Pancreas (tissue), 10 donors: ENCODE measurements around the gene CELF4. TPM values are rescaled to one million over a fixed set of nuclear protein-coding genes. Genes with fewer than 3 reads are reported as not detected.
A peak's percentile ranks its signal among the peaks of the same experiment; 100 is the strongest.

Experiments
- ATAC-seq, 4 donors: fragments of 200-7000 bp; cut with Tn5 transposase; one replicate each; pipeline versions ENCODE4 v1.8.0 to v1.9.1; 2020; ENCODE audit warnings: mild to moderate bottlenecking in 4 of 4, moderate library complexity in 4 of 4
- DNase-seq, 6 donors: peaks; one replicate each; pipeline ENCODE4 v3.0.0-alpha.2; 2020
- FAIRE-seq: peaks from 2 replicates; lab custom pipeline; 2012; peaks lifted over from hg19 to GRCh38; lab: Jason Lieb, UNC
- H3K27ac ChIP-seq, 4 donors: fragments of 200-600 bp; sonication (generic); 1 replicate in 3 of 4; 2 replicates in 1 of 4; pipeline versions ENCODE4 v1.5.0 to v1.8.0; 2020
- H3K27me3 ChIP-seq, 4 donors: fragments of 200-600 bp; one replicate each; pipeline ENCODE4 v1.8.0; 2021
- H3K36me3 ChIP-seq, 3 donors: fragments of 200-600 bp; sonication (generic) in 1 of 3; one replicate each; pipeline versions ENCODE4 v1.5.0 to v1.8.0; 2020 to 2021
- H3K4me1 ChIP-seq, 3 donors: fragments of 200-600 bp; one replicate each; pipeline ENCODE4 v1.8.0; 2021
- H3K4me3 ChIP-seq, 4 donors: fragments of 200-600 bp; sonication (generic) in 2 of 4; one replicate each; pipeline versions ENCODE4 v1.5.0 to v1.8.0; 2020 to 2021
- H3K9me3 ChIP-seq, 4 donors: fragments of 200-600 bp; one replicate each; pipeline ENCODE4 v1.8.0; 2021
- WGBS, 2 donors: extraction: QIAGEN DNeasy Blood & Tissue Kit; methylation state at CpG; one replicate each; pipeline ENCODE4 v1.1.7; 2013; 5-methylcytosine and 5-hydroxymethylcytosine counted together
- intact Hi-C, 3 donors: fragments of 100-400 bp; cut with DNase I; formaldehyde crosslinking; loops; one replicate each; pipeline versions ENCODE4 v1.11.1 to v1.14.2; 2022
- polyA plus RNA-seq, 2 donors: library from polyadenylated mRNA; stranded (reverse); fragments of 200-250 nt; gene quantifications; one replicate each; pipeline ENCODE4 v1.2.3, GENCODE V29; 2013
- total RNA-seq, 6 donors: library from RNA; stranded (reverse); fragmentation: NEBNext Ultra II Directional in 4 of 6; extraction: Animal tissue kit (Norgen Biotek cat#: 25700) in 4 of 6; gene quantifications; one replicate each; pipeline versions ENCODE4 v1.2.1 to v1.2.4, GENCODE V29; 2021 to 2023
- TF ChIP-seq, protein P1 (sequence below), 4 donors: fragments of 200-600 bp; sonication (generic) in 3 of 4; IDR thresholded peaks; one replicate each; pipeline versions ENCODE4 v1.5.0 to v1.8.0; 2021; ENCODE audit warnings: antibody characterized with exemption in 4 of 4
- donor health status: healthy with polysubstance abuse.
- donor health status: DM: no; HTN: no; CAD: no; lungs with moderate emphysema.
- donor health status: DM: no; HTN: no; CAD: no.
- donor health status: control.
- donor health status: control.
- donor health status: Bipolar disorder and iron deficiency.
- donor health status: DM: yes; HTN: yes; CAD: no.
- donor health status: DM: no; HTN: no; CAD: no.
- donor health status: DM: no; HTN: no; CAD: no.
- donor health status: DM: yes; HTN: yes; CAD: no.

CELF4 gene
- total and polyA plus RNA-seq, 8 donors: 1.0 to 10.0 (median 2.8) TPM

DNA sequence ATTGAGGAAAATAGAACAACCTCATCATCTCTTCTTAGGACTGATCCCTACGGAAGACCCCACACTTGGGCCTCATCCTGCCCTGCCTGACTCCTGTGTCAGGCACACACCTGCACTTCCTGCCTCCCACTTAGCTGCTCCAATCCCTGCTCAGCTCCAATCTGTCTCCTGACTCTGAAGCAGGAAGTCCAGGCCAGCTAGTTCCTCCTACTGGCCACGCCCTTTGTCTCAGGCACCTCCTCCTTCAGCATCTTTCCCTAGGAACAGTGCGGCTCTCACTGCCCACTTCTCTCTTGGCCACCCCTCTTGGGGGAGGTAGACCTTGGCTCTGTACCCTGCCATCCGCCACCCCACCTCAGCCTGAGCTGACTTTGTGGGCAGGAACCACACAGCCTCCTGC is 135.8 kb downstream of the CELF4 start:
- no peak overlapping the region for H3K4me3 ChIP-seq
- no peaks in the 10 kb centered on the region for H3K36me3 ChIP-seq
- WGBS, 2 donors: 76 to 89% methylated on average over 4 of the region's 4 CpGs
- no peaks in the 10 kb centered on the region for H3K27me3 ChIP-seq
- TF ChIP-seq, protein P1, sequence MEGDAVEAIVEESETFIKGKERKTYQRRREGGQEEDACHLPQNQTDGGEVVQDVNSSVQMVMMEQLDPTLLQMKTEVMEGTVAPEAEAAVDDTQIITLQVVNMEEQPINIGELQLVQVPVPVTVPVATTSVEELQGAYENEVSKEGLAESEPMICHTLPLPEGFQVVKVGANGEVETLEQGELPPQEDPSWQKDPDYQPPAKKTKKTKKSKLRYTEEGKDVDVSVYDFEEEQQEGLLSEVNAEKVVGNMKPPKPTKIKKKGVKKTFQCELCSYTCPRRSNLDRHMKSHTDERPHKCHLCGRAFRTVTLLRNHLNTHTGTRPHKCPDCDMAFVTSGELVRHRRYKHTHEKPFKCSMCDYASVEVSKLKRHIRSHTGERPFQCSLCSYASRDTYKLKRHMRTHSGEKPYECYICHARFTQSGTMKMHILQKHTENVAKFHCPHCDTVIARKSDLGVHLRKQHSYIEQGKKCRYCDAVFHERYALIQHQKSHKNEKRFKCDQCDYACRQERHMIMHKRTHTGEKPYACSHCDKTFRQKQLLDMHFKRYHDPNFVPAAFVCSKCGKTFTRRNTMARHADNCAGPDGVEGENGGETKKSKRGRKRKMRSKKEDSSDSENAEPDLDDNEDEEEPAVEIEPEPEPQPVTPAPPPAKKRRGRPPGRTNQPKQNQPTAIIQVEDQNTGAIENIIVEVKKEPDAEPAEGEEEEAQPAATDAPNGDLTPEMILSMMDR (IDR thresholded peaks at IDR 0.05): no peak
- intact Hi-C loops: no loop called here
- H3K4me1 ChIP-seq: no peaks in the 10 kb centered on the region
- no peaks in the 10 kb centered on the region for H3K9me3 ChIP-seq
- no peak overlapping the region for H3K27ac ChIP-seq
- FAIRE-seq (no peak), DNase-seq (no peak), ATAC-seq (peak in 2 of 4 donors; percentile 37 to 44)

DNA sequence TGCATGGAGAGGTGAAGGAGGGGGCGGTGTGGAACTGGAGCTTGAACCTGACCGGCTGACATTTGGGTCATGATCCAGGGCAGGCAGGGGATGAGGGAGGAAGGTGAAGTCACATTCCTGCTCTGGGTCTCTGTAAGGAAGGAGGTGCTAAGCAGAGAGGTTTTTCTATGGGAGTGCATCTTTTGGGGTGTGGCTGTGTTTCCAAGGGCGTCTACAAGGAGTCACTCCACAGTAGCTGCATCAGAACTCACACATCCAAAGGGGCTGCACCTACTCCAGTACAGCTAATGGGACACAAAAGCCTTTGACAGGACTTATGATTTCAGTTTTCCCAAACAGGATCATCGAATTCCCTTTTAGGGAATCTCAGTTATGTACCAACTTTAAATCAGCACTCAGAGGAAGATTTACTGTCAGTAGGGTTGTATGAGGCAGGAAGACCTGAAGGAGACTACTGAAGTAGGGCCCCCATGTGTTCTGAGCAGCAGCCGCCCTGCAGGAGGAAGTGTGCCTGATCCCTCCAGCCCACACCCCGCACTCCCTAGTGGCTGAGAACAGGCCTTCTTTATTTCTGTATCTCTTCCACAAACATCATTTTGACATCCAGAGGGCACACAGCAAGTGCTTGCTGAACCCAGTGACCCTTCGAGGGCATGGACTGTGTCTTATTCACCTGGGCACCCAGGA is 137.2 kb downstream of the CELF4 start:
- FAIRE-seq (no peak), DNase-seq (no peak), ATAC-seq (no peak)
- intact Hi-C loops: no loop called here
- WGBS, 2 donors: 62 to 77% methylated on average over 7 of the region's 7 CpGs
- H3K4me3 ChIP-seq: no peak overlapping the region
- H3K9me3 ChIP-seq: no peaks in the 10 kb centered on the region
- TF ChIP-seq, protein P1 (IDR thresholded peaks at IDR 0.05): no peak
- H3K27ac ChIP-seq: no peak overlapping the region
- H3K4me1 ChIP-seq: no peaks in the 10 kb centered on the region
- no peaks in the 10 kb centered on the region for H3K27me3 ChIP-seq
- no peaks in the 10 kb centered on the region for H3K36me3 ChIP-seq

DNA sequence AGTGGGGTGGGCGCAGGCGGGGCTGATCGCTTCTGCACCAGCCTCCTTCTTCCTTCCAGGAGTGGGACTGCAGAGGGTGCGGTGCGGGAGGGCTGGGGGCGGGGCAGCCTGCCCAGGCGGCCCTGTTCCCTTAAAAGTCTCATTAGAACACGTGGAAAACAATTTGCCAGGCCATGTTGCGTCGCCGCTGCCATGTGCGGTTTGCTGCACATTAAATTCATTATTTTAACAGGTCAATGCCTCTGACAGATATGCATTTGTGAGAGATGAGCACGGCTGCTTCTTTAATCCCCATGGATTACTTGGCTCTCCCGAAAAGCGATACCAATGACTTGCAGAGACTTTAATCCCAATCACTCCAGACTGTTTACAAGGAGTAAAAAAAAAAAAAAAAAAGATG is 139.0 kb downstream of the CELF4 start:
- Histone ChIP-seq H3K27ac (no peak overlapping the region), H3K9me3 (no peaks in the 10 kb centered on the region), H3K4me1 (no peaks in the 10 kb centered on the region), H3K27me3 (no peaks in the 10 kb centered on the region), H3K4me3 (no peak overlapping the region), H3K36me3 (no peaks in the 10 kb centered on the region)
- ATAC-seq: no peak
- TF ChIP-seq, protein P1 (IDR thresholded peaks at IDR 0.05): no peak
- DNase-seq: no peak
- intact Hi-C loops: no loop called here
- no peak for FAIRE-seq
- 79 to 85% methylated on average over 15 of the region's 15 CpGs for WGBS, 2 donors

DNA sequence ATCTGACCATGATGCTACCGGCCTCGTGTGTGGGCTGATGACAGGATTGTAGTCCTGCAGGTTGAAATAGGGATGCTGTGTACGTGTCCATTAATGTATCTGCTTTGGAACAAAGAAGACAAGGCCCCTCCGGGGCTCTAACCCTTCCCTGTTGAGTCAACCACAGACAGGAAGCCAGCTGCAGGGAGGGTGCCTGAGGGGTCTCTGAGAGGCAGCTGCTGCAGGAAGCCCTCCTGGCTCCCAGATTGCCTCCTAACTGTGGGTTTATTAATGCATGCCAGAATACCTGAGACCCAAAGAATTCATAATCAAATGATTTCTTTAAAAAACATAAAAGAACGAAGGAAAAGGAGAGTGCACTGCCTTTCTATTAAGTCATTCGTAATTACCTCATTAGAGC is 140.4 kb downstream of the CELF4 start:
- no peaks in the 10 kb centered on the region for H3K4me1 ChIP-seq
- H3K9me3 ChIP-seq: no peaks in the 10 kb centered on the region
- DNase-seq: no peak
- no peak overlapping the region for H3K4me3 ChIP-seq
- no peaks in the 10 kb centered on the region for H3K27me3 ChIP-seq
- intact Hi-C loops: no loop called here
- WGBS, 2 donors: 66 to 68% methylated on average over 6 of the region's 6 CpGs
- H3K27ac ChIP-seq: no peak overlapping the region
- no peaks in the 10 kb centered on the region for H3K36me3 ChIP-seq
- TF ChIP-seq, protein P1 (IDR thresholded peaks at IDR 0.05): no peak
- no peak for FAIRE-seq
- no peak for ATAC-seq

- DNase-seq (no peak), FAIRE-seq (no peak), ATAC-seq (no peak)
- Histone ChIP-seq H3K4me1 (no peaks in the 10 kb centered on the region), H3K9me3 (no peaks in the 10 kb centered on the region), H3K27ac (no peak overlapping the region), H3K27me3 (no peaks in the 10 kb centered on the region), H3K4me3 (no peak overlapping the region), H3K36me3 (no peaks in the 10 kb centered on the region)
- WGBS, 2 donors: 71 to 73% methylated on average over 4 of the region's 4 CpGs
- TF ChIP-seq, protein P1 (IDR thresholded peaks at IDR 0.05): no peak
- intact Hi-C loops: no loop called here
Measured at GRCh38 chr18:37424507-37424906, 141.1 kb downstream of the CELF4 start.
